ENCODE results near the gene TNFSF8. TPM values are rescaled to one million over a fixed set of nuclear protein-coding genes. Genes with fewer than 3 reads are reported as not detected.

TNFSF8 gene
- total and polyA plus RNA-seq, 2 of the 8 experiments (the other 6 are each of a cell fraction or from before 2014, with no cell fraction given): not detected

DNA sequence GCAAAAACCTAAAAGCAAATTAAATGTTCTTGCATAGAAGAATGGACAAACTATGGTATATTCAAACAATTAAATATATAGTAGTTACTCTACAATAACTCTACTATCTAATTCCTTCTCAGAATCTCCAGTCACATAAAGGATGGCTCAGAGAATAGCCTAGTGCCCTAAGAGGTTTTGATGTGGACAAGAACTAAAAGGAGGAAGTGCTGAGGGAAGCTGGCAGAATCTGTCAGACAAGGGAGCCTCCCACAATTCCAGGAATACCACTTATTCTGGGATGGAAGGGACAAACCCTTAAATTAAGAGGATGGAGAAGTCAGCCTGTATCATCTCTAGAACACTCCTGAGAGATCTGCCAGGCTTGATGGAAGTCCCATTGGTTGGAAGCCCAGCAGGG is 30.4 kb downstream of the TNFSF8 start (continued):
- TF ChIP-seq EZH2 (IDR thresholded peaks at IDR 0.05; ENCODE audit: low read depth, low read length, severe bottlenecking) (no peak), KDM4A (IDR thresholded peaks at IDR 0.05; ENCODE audit: low read depth, low read length, severe bottlenecking) (no peak), ASH2L (IDR thresholded peaks at IDR 0.05; ENCODE audit: low read length) (no peak), SIX5 (IDR thresholded peaks at IDR 0.05; ENCODE audit: low read depth, low read length) (no peak)

Measured in H1 (cell line).